Left ventricle myocardium superior (tissue), 1 donor: ENCODE data around the gene ACTG1. TPM values are rescaled to one million over a fixed set of nuclear protein-coding genes. Genes with fewer than 3 reads are reported as not detected.

ENCODE experiments used
- ATAC-seq: fragments of 200-7000 bp; cut with Tn5 transposase; one replicate; pipeline ENCODE4 v1.9.1; 2020; ENCODE audit warnings: mild to moderate bottlenecking, moderate library complexity
- DNase-seq: peaks from one replicate; pipeline ENCODE4 v3.0.0-alpha.2; 2020
- intact Hi-C: fragments of 100-400 bp; cut with micrococcal nuclease; formaldehyde crosslinking; loops from one replicate; pipeline ENCODE4 v1.11.0; 2022
- long read RNA-seq: library from polyadenylated mRNA; unstranded; transcript quantifications from one replicate; pipeline ENCODE4 v2.0.0, GENCODE V29; 2021
- total RNA-seq: library from RNA; stranded (reverse); fragmentation: NEBNext Ultra II Directional; extraction: Animal tissue kit (Norgen Biotek cat#: 25700); gene quantifications from one replicate; pipeline ENCODE4 v1.2.1, GENCODE V29; 2021
- donor health status: DM: no; HTN: yes; CAD: no; lungs with severe emphysema.

Gene ACTG1
- total RNA-seq, result 357 TPM
- long read RNA-seq, transcript ACTG1-206 (6 exons, 1,919 nt), result major isoform, 338 of 500 reads
- long read RNA-seq, transcript ACTG1-212 (4 exons, 1,698 nt), result minor isoform, 6 of 500 reads
- long read RNA-seq, transcript ACTG1-207 (3 exons, 1,678 nt), result minor isoform, 23 of 500 reads
- long read RNA-seq, transcript ACTG1-205 (7 exons, 1,168 nt), result minor isoform, 56 of 500 reads
- long read RNA-seq, partial matches to known transcripts, result 17 of 500 reads
- long read RNA-seq, other reads (novel, unspliced or antisense), result 50 of 500 reads

GRCh38 chr17:81512562-81513371 lies at the start of gene ACTG1:
ACTG1 (minus strand) TSS chr17:81512799; CDS start chr17:81512354, 445 bp downstream.
- intact Hi-C loops, result no loop called here
- DNase-seq, result peak; percentile 96
- peak; percentile 68 for ATAC-seq

GRCh38 chr17:81561494-81561885 lies 48.9 kb upstream of the ACTG1 start:
- no peak for DNase-seq
- intact Hi-C loops, result no loop called here
- no peak for ATAC-seq

GRCh38 chr17:81558941-81559806 lies 46.6 kb upstream of the ACTG1 start:
- intact Hi-C loops, result no loop called here
- DNase-seq (peak; percentile 69), ATAC-seq (peak; percentile 69)

- intact Hi-C loops, result no loop called here
- no peak for DNase-seq
- ATAC-seq, result no peak
Measured at GRCh38 chr17:81558115-81558468, 45.5 kb upstream of the ACTG1 start.

GRCh38 chr17:81557276-81558114 lies 44.9 kb upstream of the ACTG1 start:
- ATAC-seq (peak; percentile 4), DNase-seq (no peak)
- intact Hi-C loops, result no loop called here

GRCh38 chr17:81556863-81557262 lies 44.3 kb upstream of the ACTG1 start:
- intact Hi-C loops, result no loop called here
- ATAC-seq, result no peak
- DNase-seq, result peak; percentile 12

- ATAC-seq (peak; percentile 51), DNase-seq (peak; percentile 33)
- intact Hi-C loops, result no loop called here
Measured at GRCh38 chr17:81556175-81556691, 43.6 kb upstream of the ACTG1 start.

GRCh38 chr17:81553616-81554181 lies 41.1 kb upstream of the ACTG1 start:
- ATAC-seq (no peak), DNase-seq (peak; percentile 41)
- intact Hi-C loops, result no loop called here

- DNase-seq (peak; percentile 74), ATAC-seq (peak; percentile 49)
- intact Hi-C loops, result no loop called here
Measured at GRCh38 chr17:81553018-81553615, 40.5 kb upstream of the ACTG1 start.

- intact Hi-C loops, result no loop called here
Measured at GRCh38 chr17:81552244-81553017, 39.8 kb upstream of the ACTG1 start, which contains the start of gene FAAP100. FAAP100 (minus strand) TSS chr17:81552353; CDS start chr17:81552330, 23 bp downstream.

GRCh38 chr17:81551458-81552243 lies 39.1 kb upstream of the ACTG1 start:
- ATAC-seq, result peak; percentile 21
- intact Hi-C loops, result no loop called here

More at GRCh38 chr17:81552244-81553017, 39.8 kb upstream of the ACTG1 start, which contains the start of gene FAAP100:
- DNase-seq, result peak; percentile 90
- ATAC-seq, result peak; percentile 78

GRCh38 chr17:81550830-81551457 lies 38.3 kb upstream of the ACTG1 start:
- DNase-seq (peak; percentile 25), ATAC-seq (no peak)
- intact Hi-C loops, result no loop called here

More at GRCh38 chr17:81551458-81552243, 39.1 kb upstream of the ACTG1 start:
- DNase-seq, result peak; percentile 50

GRCh38 chr17:81550285-81550684 lies 37.7 kb upstream of the ACTG1 start:
- DNase-seq (peak; percentile 26), ATAC-seq (no peak)
- intact Hi-C loops, result no loop called here

- intact Hi-C loops, result no loop called here
- DNase-seq (no peak), ATAC-seq (no peak)
Measured at GRCh38 chr17:81549826-81550225, 37.2 kb upstream of the ACTG1 start.

GRCh38 chr17:81549031-81549557 lies 36.5 kb upstream of the ACTG1 start:
- ATAC-seq (no peak), DNase-seq (peak; percentile 24)
- intact Hi-C loops, result no loop called here

- ATAC-seq, result no peak
- intact Hi-C loops, result no loop called here
- no peak for DNase-seq
Measured at GRCh38 chr17:81547614-81547982, 35.0 kb upstream of the ACTG1 start.
